Measurements from ENCODE around the gene IL16. TPM values are rescaled to one million over a fixed set of nuclear protein-coding genes. Genes with fewer than 3 reads are reported as not detected.
"Not testable (repeated sequence)": the region's sequence is repeated elsewhere in the genome, so short reads cannot be mapped to it uniquely, and the experiment has no call there.

Gene IL16
- total and polyA plus RNA-seq, 9 of the 15 experiments (the other 6 are each of a cell fraction or from before 2014, with no cell fraction given): 1.4 to 18.8 (median 10.6) TPM

- TF ChIP-seq HMBOX1 (IDR thresholded peaks at IDR 0.05) (no peak), MBD1 (CRISPR knock-in tag; IDR thresholded peaks at IDR 0.05) (no peak), SMC3 (conservative IDR thresholded peaks at IDR 0.05; ENCODE audit: insufficient read depth, low read depth, low read length) (no peak)
These were observed 9.3 kb downstream of the IL16 start (continued) for GRCh38 chr15:81206018-81206417.

- H4K20me1 ChIP-seq (replicated peaks; ENCODE audit: control insufficient read depth, insufficient read depth, low read length); H3K27me3 ChIP-seq (ENCODE audit: control insufficient read depth in 2 of 2, insufficient read depth in 2 of 2, low read length in 2 of 2); FAIRE-seq; H3K9ac ChIP-seq (ENCODE audit: insufficient read depth in 1 of 2, low read depth in 2 of 2, low read length in 2 of 2); BruUV-seq (replicated peaks); H3K36me3 ChIP-seq (ENCODE audit: control insufficient read depth, insufficient read depth, low read length); in situ Hi-C loops (cut with MboI); H3K27ac ChIP-seq (ENCODE audit: extremely low read depth, low read depth, low read length); H3K79me2 ChIP-seq (ENCODE audit: control insufficient read depth, insufficient read depth, low read length); H3K9me3 ChIP-seq (replicated peaks; ENCODE audit: control insufficient read depth, insufficient read depth, low read depth, low read length); H3K4me3 ChIP-seq; ATAC-seq; H3K9me1 ChIP-seq (ENCODE audit: control insufficient read depth, insufficient read depth, low read length); H3K4me2 ChIP-seq (ENCODE audit: insufficient read depth, low read length); intact Hi-C loops (cut with micrococcal nuclease); H2AFZ ChIP-seq (ENCODE audit: low read depth, low read length); POLR2A ChIA-PET; H3K4me1 ChIP-seq (replicated peaks in 1 of 2; ENCODE audit: control insufficient read depth in 2 of 2, insufficient read depth in 2 of 2, low read length in 2 of 2); DNase-seq (ENCODE audit: extremely low read depth in 1 of 4, low spot score in 3 of 4); CTCF ChIA-PET (ENCODE audit: low intra/inter-chr PET ratio): not testable (repeated sequence)
- WGBS (ENCODE audit: insufficient coverage, low coverage, missing lambda C conversion rate): 15% methylated on average over 1 of the region's 1 CpG
- peak in 1 of 2 experiments; percentile 98 for TF ChIP-seq AFF1 (IDR thresholded peaks at IDR 0.05; ENCODE audit: low read depth in 1 of 2, partially characterized antibody in 2 of 2)
These were observed 11.3 kb downstream of the IL16 start for GRCh38 chr15:81207987-81208386.
